GM12878 (cell line): ENCODE measurements around the gene DDO. TPM values are rescaled to one million over a fixed set of nuclear protein-coding genes. Genes with fewer than 3 reads are reported as not detected.

Source experiments
- ATAC-seq: fragments of 200-7000 bp; cut with Tn5 transposase; 3 replicates; pipeline ENCODE4 v1.9.1; 2020; ENCODE audit warnings: mild to moderate bottlenecking, moderate library complexity
- BruUV-seq: library from RNA; stranded (reverse); fragments of 400-500 nt; replicated peaks from 2 replicates; lab custom pipeline; 2021; lab: Mats Ljungman, UMichigan
- CTCF ChIA-PET: fragments of 300-600 bp; sonication (Branson Sonifier 250); formaldehyde crosslinking; extraction: SDS; loops from one replicate; lab custom pipeline; 2021; ENCODE audit warnings: inconsistent platforms; lab: Yijun Ruan, JAX
- POLR2A ChIA-PET: fragments of 350-600 bp; formaldehyde crosslinking; extraction: SDS; loops from one replicate; lab custom pipeline; 2021; ENCODE audit warnings: inconsistent platforms; lab: Charles Lee
- RAD21 ChIA-PET: fragments of 300-600 bp; sonication (Branson Sonifier 250); formaldehyde crosslinking; loops from one replicate; lab custom pipeline; 2023; ENCODE audit warnings: antibody characterized with exemption; ENCODE audit not compliant: unreplicated experiment; lab: Charles Lee
- SMC1A ChIA-PET: fragments of 300-600 bp; sonication (Branson Sonifier 250); formaldehyde crosslinking; loops from one replicate; lab custom pipeline; 2023; ENCODE audit not compliant: unreplicated experiment, uncharacterized antibody; lab: Charles Lee
- DNase-seq: peaks from one replicate; pipeline ENCODE4 v3.0.0-alpha.2; 2011; ENCODE audit warnings: low read depth, low spot score
- FAIRE-seq: peaks from 3 replicates; lab custom pipeline; 2011; peaks lifted over from hg19 to GRCh38; lab: Jason Lieb, UNC
- H2AFZ ChIP-seq: 2 replicates; pipeline ENCODE4 v1.6.0; 2011; ENCODE audit warnings: low read depth, low read length, control low read depth; ENCODE audit not compliant: control insufficient read depth
- H3K27ac ChIP-seq: 2 replicates; pipeline ENCODE4 v1.5.1; 2011; ENCODE audit warnings: control low read depth; ENCODE audit not compliant: control insufficient read depth, insufficient read depth
- H3K27me3 ChIP-seq, 2 experiments: replicated peaks in 1 of 2; 2 replicates each; pipeline versions ENCODE4 v1.6.0 to v1.6.1; 2011; ENCODE audit warnings: low read length in 1 of 2; ENCODE audit not compliant: control insufficient read depth in 2 of 2, insufficient read depth in 2 of 2
- H3K36me3 ChIP-seq, 2 experiments: 2 replicates each; pipeline ENCODE4 v1.5.1; 2011; ENCODE audit warnings: low read length in 1 of 2; ENCODE audit not compliant: control insufficient read depth in 2 of 2, insufficient read depth in 2 of 2
- H3K4me1 ChIP-seq: 2 replicates; pipeline ENCODE4 v1.6.1; 2011; ENCODE audit warnings: mild to moderate bottlenecking, low read length, moderate library complexity, mixed read lengths; ENCODE audit not compliant: control insufficient read depth, insufficient read depth
- H3K4me2 ChIP-seq: 2 replicates; pipeline ENCODE4 v1.6.0; 2011; ENCODE audit warnings: control low read depth; ENCODE audit not compliant: control insufficient read depth, insufficient read depth
- H3K4me3 ChIP-seq: fragments of 200-600 bp; sonication (generic); 2 replicates; pipeline ENCODE4 v1.5.1; 2016
- H3K79me2 ChIP-seq: 2 replicates; pipeline ENCODE4 v1.6.0; 2011; ENCODE audit warnings: low read length; ENCODE audit not compliant: control insufficient read depth, insufficient read depth
- H3K9ac ChIP-seq: 2 replicates; pipeline ENCODE4 v1.8.0; 2011; ENCODE audit warnings: low read length, control low read depth, mixed read lengths; ENCODE audit not compliant: control insufficient read depth, insufficient read depth
- H3K9me3 ChIP-seq: replicated peaks from 3 replicates; pipeline ENCODE4 v1.5.1; 2011; ENCODE audit warnings: mild to moderate bottlenecking, low read length; ENCODE audit not compliant: control insufficient read depth, insufficient read depth
- H4K20me1 ChIP-seq: 2 replicates; pipeline ENCODE4 v1.6.0; 2011; ENCODE audit not compliant: control insufficient read depth, insufficient read depth
- GATAD2B ChIP-seq: fragments of 450-650 bp; conservative IDR thresholded peaks from 2 replicates; pipeline ENCODE4 v1.6.1; 2017; ENCODE audit warnings: low read depth, mild to moderate bottlenecking, moderate library complexity
- MYC ChIP-seq: IDR thresholded peaks from 2 replicates; pipeline ENCODE4 v1.6.1; 2011; ENCODE audit warnings: mild to moderate bottlenecking, low read length, moderate library complexity, inconsistent platforms; ENCODE audit not compliant: insufficient read depth, insufficient replicate concordance, insufficient read length, severe bottlenecking
- NFYB ChIP-seq: IDR thresholded peaks from 2 replicates; pipeline ENCODE4 v1.6.1; 2011; ENCODE audit warnings: low read depth, mild to moderate bottlenecking, low read length, improper control_type of control experiment, moderate library complexity; ENCODE audit not compliant: insufficient read depth
- NR2F1 ChIP-seq: fragments of 450-650 bp; conservative IDR thresholded peaks from 2 replicates; pipeline ENCODE4 v1.6.1; 2017; ENCODE audit warnings: mild to moderate bottlenecking
- NRF1 ChIP-seq: conservative IDR thresholded peaks from 2 replicates; pipeline ENCODE4 v1.6.1; 2011; ENCODE audit warnings: mild to moderate bottlenecking, low read depth, low read length, improper control_type of control experiment
- PAX5 ChIP-seq: IDR thresholded peaks from 2 replicates; pipeline ENCODE4 v1.6.1; 2011; ENCODE audit warnings: low read depth, low read length, borderline replicate concordance
- POLR2AphosphoS2 ChIP-seq: IDR thresholded peaks from 2 replicates; pipeline ENCODE4 v1.6.1; 2011; ENCODE audit warnings: low read depth, mild to moderate bottlenecking, low read length, improper control_type of control experiment, moderate library complexity
- STAT3 ChIP-seq: IDR thresholded peaks from 2 replicates; pipeline ENCODE4 v1.6.1; 2011; ENCODE audit warnings: low read depth, low read length, improper control_type of control experiment
- USF1 ChIP-seq: IDR thresholded peaks from 2 replicates; pipeline ENCODE4 v1.6.1; 2011; ENCODE audit warnings: borderline replicate concordance, low read depth, mild to moderate bottlenecking, moderate library complexity, mixed read lengths, low read length; ENCODE audit not compliant: insufficient read depth; ENCODE audit errors: extremely low read length
- ZBTB4 ChIP-seq: fragments of 450-650 bp; formaldehyde crosslinking; IDR thresholded peaks from 2 replicates; pipeline ENCODE4 v1.4.0; 2022; ENCODE audit warnings: mild to moderate bottlenecking, moderate library complexity
- WGBS: methylation state at CpG from one replicate; pipeline ENCODE4 v1.1.6; 2016; ENCODE audit warnings: low lambda C conversion rate; ENCODE audit not compliant: insufficient replicate concordance, insufficient coverage; ENCODE audit errors: missing lambda C conversion rate; 5-methylcytosine and 5-hydroxymethylcytosine counted together
- in situ Hi-C: fragments of 300-500 bp; cut with MboI; formaldehyde crosslinking; loops from 9 replicates; pipeline ENCODE4 v1.14.3; 2018; ENCODE audit warnings: mixed read lengths
- intact Hi-C: fragments of 100-400 bp; cut with micrococcal nuclease; formaldehyde crosslinking; loops from one replicate; pipeline ENCODE4 v1.14.2; 2022; ENCODE audit not compliant: unreplicated experiment
- polyA plus RNA-seq, 11 experiments: library from polyadenylated mRNA; depleted of rRNA in 4 of 11; unstranded in 6 of 11; stranded (reverse) in 5 of 11; fragments of >200 nt; fragmentation: Nextera tagmentation in 4 of 11; fragmentation: Illumina TruSeq in 1 of 11; extraction: Ambion mirVana in 4 of 11; extraction: Trizol in 1 of 11; gene quantifications; 1 replicate in 1 of 11; 2 replicates in 10 of 11; pipeline versions ENCODE4 v1.2.1 to v1.2.3, GENCODE V29; 2011 to 2016; ENCODE audit warnings: inconsistent platforms in 2 of 11, missing spikeins in 2 of 11, low read depth in 1 of 11
- total RNA-seq, 4 experiments: library from RNA; depleted of rRNA in 3 of 4; stranded (reverse); fragments of >200 nt in 3 of 4; fragmentation: Illumina TruSeq in 1 of 4; extraction: Trizol in 1 of 4; gene quantifications; 2 replicates each; pipeline versions ENCODE4 v1.2.1 to v1.2.3, GENCODE V29; 2013 to 2021

Gene DDO
- total and polyA plus RNA-seq, 10 of the 15 experiments (the other 5 are each of a cell fraction or from before 2014, with no cell fraction given), result 0.04 to 0.14 (median 0.09) TPM; not detected in 6

- intact Hi-C loops, result loop anchor here (10.0 kb wide), 1 partner anchor 805 kb away; no protein-coding TSS in a partner anchor
- Histone ChIP-seq H3K9ac (no peak overlapping the region), H2AFZ (no peak overlapping the region), H3K27me3 (peaks cover 0 to 4% of the 10 kb centered on the region in 2 experiments; a peak in 2 of 4 replicates), H3K27ac (no peak overlapping the region), H3K4me3 (no peak overlapping the region), H3K4me2 (no peak overlapping the region), H3K79me2 (no peaks in the 10 kb centered on the region), H3K4me1 (no peaks in the 10 kb centered on the region), H3K36me3 (no peaks in the 10 kb centered on the region), H3K9me3 (no peaks in the 10 kb centered on the region), H4K20me1 (no peaks in the 10 kb centered on the region)
- ATAC-seq (no peak), DNase-seq (no peak), FAIRE-seq (no peak)
- BruUV-seq, result no TSS peak
- ChIA-PET SMC1A (no interaction called here), RAD21 (no interaction called here), CTCF (no interaction called here), POLR2A (no interaction called here)
- in situ Hi-C loops, result loop anchor here (10.0 kb wide), 1 partner anchor 225 kb away; the partner anchor contains the start of gene WASF1
- WGBS, result 56% methylated on average over 43 of the region's 43 CpGs
- no peak for TF ChIP-seq USF1
- no peak for TF ChIP-seq NFYB
- TF ChIP-seq ZBTB4 (CRISPR knock-in tag), result no peak
- TF ChIP-seq NR2F1, result no peak
- TF ChIP-seq NRF1, result no peak
- no peak for TF ChIP-seq MYC
- TF ChIP-seq GATAD2B, result no peak
- no peak for TF ChIP-seq POLR2AphosphoS2
- no peak for TF ChIP-seq STAT3
- no peak for TF ChIP-seq PAX5
Observed at GRCh38 chr6:110399219-110400071, 15.9 kb downstream of the DDO start.
